HG03066 (cell line): ENCODE measurements around the gene SMOC2.

ENCODE experiments used
- ATAC-seq: cut with Tn5 transposase; IDR thresholded peaks from one replicate; pipeline ENCODE4 v1.9.1; 2021; ENCODE audit warnings: low read depth; ENCODE audit not compliant: unreplicated experiment

The SMOC2 gene

DNA sequence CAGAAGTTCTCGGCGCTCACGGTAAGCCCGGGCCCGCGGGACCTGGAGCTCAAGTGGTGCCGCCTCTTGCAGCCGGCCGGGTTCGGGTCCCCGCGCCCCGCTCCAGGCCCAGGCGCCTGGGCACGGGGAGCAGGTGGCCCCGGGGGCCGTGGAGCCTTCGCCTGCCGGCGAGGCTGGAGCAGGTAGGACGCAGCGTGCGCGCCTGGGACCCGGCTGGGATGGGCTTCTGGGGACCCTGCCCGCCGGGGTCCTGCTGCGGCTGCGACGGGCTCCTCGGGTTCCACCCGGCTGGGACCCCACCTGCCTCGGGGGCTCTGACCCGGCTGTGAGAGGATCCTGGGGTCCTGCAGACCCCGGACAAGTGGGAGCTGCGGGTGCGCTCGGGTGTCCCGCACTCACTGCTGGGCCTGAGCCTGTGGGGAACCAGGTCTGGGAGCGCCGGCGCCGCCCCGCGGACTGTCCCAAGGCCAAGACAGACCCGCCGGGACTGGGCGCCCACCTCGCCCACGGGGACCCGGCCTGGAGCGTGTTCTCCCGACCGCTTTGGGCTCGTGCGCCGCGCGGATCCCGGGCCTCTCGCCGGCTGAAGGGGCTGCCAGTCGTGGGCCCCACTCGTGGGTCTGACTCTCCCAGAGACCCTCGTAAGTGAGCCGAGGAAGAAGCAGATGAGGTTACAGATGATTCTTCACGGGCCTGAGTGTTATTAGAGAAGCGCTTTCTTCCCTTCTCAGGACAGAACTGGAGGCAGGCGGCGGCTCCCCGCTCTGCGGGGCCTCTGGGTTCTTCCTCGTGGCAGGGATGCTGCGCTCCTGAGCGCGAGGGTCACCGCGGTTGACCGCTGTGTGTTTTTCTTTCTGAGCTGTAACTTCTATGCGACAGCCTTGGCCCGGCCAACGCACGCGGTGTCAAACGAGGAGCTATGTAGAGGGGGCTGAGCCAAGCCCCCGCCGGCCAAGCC lies 729 bp downstream of the SMOC2 start:
- no peak for ATAC-seq

GRCh38 chr6:168442646-168443045 lies 1.7 kb downstream of the SMOC2 start:
- ATAC-seq, result no peak

DNA sequence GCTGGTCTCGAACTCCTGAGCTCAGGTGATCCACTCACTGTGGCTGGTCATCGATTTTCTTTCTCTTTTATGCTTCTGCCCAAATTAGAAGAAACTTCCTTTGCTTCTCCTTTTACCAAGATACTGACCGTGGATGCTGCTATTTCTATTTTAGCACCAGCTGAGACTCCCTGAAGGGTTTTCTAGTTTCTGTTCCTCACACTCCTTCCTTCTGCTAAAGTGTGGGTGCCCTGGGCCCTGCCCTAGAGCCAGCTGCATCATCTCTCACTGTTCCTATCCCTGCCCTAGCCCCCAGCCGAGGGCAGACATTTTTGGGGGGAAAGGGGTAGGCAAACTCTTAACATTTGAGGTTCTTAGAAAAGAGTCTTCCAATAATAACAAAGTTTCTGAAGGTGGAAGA lies 6.3 kb downstream of the SMOC2 start:
- no peak for ATAC-seq

DNA sequence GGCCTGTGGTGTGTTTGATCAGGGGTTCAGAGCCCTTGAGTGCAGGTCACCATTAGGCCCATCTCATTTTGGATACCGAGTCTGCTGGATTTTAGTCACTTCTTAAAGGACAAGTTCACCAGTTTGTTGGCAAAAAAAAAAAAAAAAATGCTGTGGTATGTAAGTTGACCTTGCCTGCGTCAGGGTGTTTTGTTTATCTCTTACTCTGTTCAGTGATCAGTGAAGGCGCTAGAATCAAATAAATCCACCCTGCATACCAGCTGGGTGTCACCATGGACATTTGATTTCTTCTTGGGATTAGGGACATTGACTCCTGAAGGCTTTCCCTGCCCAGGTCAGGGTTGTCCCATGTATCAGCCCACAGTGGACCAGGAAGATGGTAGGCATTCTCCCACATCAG lies 6.7 kb downstream of the SMOC2 start:
- no peak for ATAC-seq

GRCh38 chr6:168448243-168448855 lies 7.4 kb downstream of the SMOC2 start:
- ATAC-seq, result no peak

DNA sequence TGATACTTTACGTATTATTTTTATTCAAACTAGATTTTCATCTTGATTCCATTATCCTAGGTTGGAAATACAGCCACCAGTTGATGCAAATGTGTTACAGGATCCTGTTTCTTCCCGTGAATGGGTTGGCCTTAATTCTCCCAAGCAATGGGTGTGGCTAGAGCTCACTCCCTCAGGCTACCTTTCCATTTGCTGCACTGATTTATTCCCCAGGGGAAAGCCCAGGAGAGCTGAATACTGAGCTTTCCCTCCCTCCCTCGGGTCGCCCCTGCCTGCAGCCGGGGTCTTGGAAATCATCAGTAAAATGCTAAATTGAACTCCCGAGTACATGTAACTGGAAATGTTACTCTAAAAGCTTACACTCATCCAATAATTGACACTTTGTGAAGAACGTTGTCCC lies 9.9 kb downstream of the SMOC2 start:
- ATAC-seq, result no peak

- no peak for ATAC-seq
These were observed 11.0 kb downstream of the SMOC2 start for GRCh38 chr6:168451805-168452517.

DNA sequence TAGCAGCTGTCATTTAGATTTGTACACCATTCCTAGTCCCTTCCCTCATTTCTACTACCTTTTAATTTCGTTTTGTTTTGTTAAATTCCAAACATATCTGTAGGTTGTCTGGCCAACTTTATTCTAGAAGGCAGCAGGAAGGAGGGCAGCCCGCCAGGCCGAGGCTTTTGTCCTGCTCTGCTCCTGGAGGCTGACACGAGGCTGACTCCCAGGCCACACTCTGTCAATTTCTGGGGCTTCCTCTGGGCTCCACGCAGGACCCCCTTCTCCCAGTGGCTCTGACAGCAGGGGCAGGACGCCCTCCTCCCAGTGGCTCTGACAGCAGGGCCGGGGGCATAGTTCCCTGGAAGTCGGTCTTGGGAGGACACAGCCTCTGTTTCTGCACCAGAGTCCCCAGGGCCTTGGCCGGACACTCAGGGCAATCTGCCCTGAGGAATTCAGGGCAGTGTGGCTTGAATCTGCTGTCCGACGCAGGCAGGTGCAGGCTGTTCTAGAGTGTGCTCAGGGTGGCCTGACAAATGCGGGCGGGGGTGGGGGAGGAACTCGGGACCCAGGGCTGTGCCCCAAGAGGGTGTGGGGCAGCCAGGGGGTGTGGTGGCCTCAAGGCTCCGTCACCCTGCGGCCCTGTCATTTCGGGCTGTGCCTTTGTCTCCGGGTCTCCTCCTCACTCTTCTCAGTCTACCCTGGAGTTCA lies 11.8 kb downstream of the SMOC2 start:
- no peak for ATAC-seq

DNA sequence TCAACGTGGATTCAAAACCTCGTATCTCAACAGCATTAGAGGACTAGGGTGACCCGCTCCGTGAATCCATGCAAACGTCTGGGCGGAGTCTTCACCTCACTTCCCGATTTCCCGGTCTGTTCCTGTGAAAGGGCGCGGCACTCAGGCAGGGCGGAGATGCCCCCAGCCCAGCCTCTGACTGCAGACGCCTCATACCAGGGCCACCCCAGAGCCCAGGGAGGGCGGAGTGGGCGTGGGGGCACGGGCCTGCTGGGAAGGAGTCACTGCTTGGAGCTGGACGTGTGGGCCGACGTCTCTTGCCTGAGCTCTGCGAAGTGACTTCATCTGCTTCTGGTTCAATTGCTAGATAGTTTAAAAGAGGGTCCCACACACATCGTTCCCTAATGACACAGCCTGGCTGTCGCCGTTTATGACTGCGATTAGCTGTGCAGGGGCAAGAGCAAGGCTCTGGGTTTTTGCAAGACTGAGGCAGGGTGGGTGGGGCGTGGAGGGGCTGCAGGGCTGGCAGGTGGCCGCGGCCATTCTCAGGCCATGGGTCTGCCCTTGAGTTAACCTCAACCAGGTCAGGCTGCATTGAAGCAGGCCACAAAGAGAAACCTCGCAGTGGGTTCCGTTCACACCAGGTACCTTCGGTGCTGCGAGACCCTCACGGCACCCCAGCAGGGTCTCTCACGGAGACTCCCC lies 15.0 kb downstream of the SMOC2 start:
- ATAC-seq, result no peak

DNA sequence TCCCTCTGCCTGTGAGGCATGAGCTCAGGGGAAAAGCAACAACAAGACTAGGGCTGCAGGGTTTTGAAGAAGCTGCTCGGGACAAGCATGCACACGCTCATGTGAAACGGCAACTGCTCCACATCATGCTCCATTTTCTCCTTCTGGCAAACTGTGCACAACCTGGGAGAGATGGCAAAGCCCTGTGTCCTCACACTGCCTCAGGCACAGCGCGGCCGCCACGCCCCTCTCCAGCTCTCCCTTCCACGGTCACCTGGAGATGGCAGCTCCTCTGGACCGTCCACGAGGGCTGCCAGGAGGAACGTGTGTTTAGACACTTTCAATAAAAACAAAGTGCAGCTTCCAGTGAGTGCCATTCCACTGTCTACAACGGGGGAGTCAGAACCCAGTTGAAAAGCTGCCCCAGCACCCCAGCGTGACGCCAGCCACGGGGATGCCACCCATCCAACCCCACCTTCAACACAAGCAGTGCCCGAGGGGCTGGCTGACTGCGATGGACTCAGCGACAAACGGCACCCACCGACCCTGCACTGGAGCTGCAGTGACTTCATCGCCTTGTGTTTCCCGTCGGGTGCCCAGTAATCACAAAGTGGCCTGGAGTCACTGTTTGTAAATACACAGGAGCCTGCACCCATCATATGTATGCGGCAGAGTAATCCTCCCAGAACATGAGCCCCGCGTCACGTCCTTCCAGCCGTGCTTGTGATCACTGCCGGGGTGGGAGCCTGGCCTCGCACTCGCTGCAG lies 16.1 kb downstream of the SMOC2 start:
- no peak for ATAC-seq

DNA sequence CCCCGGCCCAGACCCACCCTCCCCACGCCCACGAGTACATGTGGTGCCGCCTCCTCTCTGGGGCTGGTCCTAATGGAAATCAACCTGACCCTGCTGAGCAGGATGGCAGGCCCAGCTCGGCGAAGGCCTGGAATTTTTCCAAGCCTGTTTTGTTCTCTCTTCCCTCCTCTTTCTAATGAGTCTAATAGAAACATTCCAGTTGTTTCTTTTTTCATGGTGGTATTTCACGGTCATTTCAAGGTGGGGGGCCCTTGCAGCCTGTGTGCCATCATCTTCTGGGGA lies 16.6 kb downstream of the SMOC2 start:
- no peak for ATAC-seq

DNA sequence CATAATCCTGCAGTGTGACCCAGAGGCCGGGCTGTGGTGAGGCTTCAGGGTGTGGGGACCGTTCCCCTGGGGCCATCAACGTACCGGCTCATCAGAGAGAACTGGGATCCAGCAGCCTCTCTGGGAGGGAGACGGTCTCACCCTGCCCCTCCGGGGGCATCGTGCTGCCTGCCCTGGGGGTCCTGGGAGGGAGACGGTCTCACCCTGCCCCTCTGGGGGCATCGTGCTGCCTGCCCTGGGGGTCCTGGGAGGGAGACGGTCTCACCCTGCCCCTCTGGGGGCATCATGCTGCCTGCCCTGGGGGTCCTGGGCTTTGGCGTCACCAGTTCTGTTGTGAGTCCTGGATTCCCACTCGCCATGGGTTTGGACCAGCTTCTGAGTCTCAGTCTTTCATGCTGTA lies 17.1 kb downstream of the SMOC2 start:
- no peak for ATAC-seq

DNA sequence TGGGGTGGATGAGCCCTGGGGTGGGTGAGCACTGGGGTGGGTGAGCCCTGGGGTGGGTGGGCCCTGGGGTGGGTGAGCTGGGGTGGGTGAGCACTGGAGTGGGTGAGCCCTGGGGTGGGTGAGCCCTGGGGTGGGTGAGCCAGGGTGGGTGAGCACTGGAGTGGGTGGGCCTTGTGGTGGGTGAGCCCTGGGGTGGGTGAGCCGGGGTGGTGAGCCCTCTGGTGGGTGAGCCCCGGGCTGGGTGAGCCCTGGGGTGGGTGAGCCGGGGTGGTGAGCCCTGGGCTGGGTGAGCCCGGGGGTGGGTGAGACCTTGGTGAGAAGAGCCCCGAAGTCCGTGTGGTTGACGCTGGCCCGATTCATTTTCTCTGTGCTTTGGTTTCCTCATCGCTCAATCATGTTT lies 18.6 kb downstream of the SMOC2 start:
- no peak for ATAC-seq

- ATAC-seq, result no peak
These were observed 21.4 kb downstream of the SMOC2 start for GRCh38 chr6:168462289-168462853.

DNA sequence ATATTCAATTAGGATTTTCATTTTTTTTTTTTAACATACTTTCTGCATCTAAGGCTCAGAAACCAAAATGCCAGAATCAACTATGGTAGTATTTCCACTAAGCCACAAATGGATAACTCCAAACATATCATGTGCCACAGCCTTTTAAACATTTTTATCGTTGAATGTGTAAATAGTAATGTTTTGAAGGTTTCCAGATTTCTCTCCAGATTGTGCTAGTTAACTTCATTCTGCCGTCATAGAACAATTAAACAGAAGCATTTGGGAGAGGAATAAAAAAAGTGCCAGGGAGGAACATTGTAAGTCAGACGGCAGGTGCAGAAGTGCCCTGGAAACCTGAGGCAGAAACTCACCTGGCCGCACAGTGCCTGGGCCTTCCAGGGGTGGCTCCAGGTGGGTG lies 23.6 kb downstream of the SMOC2 start:
- ATAC-seq, result no peak

- ATAC-seq, result no peak
These were observed 27.1 kb downstream of the SMOC2 start for GRCh38 chr6:168468045-168468444.

GRCh38 chr6:168469521-168469920 lies 28.5 kb downstream of the SMOC2 start:
- no peak for ATAC-seq

DNA sequence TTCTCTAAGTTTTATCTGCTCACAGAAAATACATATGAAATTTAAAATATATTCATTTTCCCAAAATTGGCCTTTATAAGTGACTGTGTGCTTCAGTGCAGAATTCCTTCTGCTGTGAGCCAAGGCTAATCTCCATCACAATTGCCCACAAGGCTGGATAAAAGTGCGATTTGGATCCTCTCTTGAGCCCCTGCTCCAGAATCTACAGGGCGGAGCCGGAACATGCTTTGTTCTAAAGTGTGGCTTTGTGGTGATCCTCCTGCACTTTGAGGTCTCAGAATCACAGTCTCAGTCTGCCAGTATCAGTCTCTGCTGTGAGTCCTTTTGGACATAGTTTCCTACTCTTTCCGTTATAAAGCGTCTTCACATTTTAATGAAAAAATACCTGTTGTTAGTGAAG lies 28.9 kb downstream of the SMOC2 start:
- ATAC-seq, result no peak

GRCh38 chr6:168472363-168472762 lies 31.4 kb downstream of the SMOC2 start:
- ATAC-seq, result no peak

DNA sequence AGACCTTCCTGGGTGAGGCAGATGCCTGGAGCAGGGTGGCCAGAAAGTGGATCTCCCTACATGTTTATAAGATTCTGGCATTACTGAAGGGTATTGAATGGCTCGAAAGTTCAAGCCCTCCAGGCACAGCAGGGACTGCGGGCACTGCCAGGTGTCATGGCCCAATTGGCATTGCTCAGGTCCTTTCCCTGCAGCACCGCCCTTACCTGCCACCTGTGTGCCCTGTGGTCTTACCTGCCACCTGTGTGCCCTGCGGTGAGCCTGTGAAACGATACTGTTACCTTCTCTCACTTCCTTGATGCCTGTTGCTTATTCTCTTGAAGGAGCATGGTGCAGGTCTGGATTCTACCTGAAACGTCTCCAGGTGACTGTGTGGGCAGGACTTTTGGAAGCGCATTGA lies 32.2 kb downstream of the SMOC2 start:
- ATAC-seq, result no peak
